Activated naive CD8-positive, alpha-beta T cell treated with anti-CD3 and anti-CD28 coated beads for 36 hours (primary cell): ENCODE results near the gene ITGAE. TPM values are rescaled to one million over a fixed set of nuclear protein-coding genes. Genes with fewer than 3 reads are reported as not detected.
A peak's percentile ranks its signal among the peaks of the same experiment; 100 is the strongest.
"Not testable (repeated sequence)": the region's sequence is repeated elsewhere in the genome, so short reads cannot be mapped to it uniquely, and the experiment has no call there.

Source experiments
- DNase-seq: peaks from one replicate; pipeline ENCODE4 v3.0.0; 2021
- H3K27ac Mint-ChIP-seq: one replicate; pipeline ENCODE4 v1.8.0; 2022; ENCODE audit warnings: mild to moderate bottlenecking, moderate library complexity, mixed read lengths
- H3K27me3 Mint-ChIP-seq: one replicate; pipeline ENCODE4 v1.8.0; 2022; ENCODE audit warnings: mild to moderate bottlenecking, mixed read lengths
- H3K36me3 Mint-ChIP-seq: one replicate; pipeline ENCODE4 v1.8.0; 2021; ENCODE audit warnings: mild to moderate bottlenecking, mixed read lengths
- H3K4me1 Mint-ChIP-seq: one replicate; pipeline ENCODE4 v1.8.0; 2021; ENCODE audit warnings: mixed read lengths
- H3K4me3 Mint-ChIP-seq: one replicate; pipeline ENCODE4 v1.8.0; 2022; ENCODE audit warnings: mild to moderate bottlenecking, moderate library complexity, mixed read lengths
- H3K9me3 Mint-ChIP-seq: one replicate; pipeline ENCODE4 v1.8.0; 2022; ENCODE audit warnings: mixed read lengths
- total RNA-seq, 2 experiments: library from RNA; stranded (reverse); gene quantifications; one replicate each; pipeline ENCODE4 v1.2.3, GENCODE V29; 2021

The ITGAE gene
- total RNA-seq, 2 experiments from 2014 or later = 24.9 to 29.8 TPM

GRCh38 chr17:3745071-3745470 is 55.9 kb downstream of the ITGAE start:
- no peak for DNase-seq
- no peaks in the 10 kb centered on the region for H3K36me3 Mint-ChIP-seq
- H3K27me3 Mint-ChIP-seq = no peaks in the 10 kb centered on the region
- H3K27ac Mint-ChIP-seq = no peak overlapping the region
- no peak overlapping the region for H3K4me3 Mint-ChIP-seq
- peaks cover 23% of the 10 kb centered on the region for H3K4me1 Mint-ChIP-seq
- H3K9me3 Mint-ChIP-seq = no peaks in the 10 kb centered on the region

- Mint-ChIP-seq H3K36me3 (no peaks in the 10 kb centered on the region), H3K4me1 (peaks cover 26% of the 10 kb centered on the region), H3K9me3 (no peaks in the 10 kb centered on the region), H3K27me3 (no peaks in the 10 kb centered on the region), H3K27ac (no peak overlapping the region), H3K4me3 (no peak overlapping the region)
- DNase-seq = no peak
These were observed 57.0 kb downstream of the ITGAE start for GRCh38 chr17:3744014-3744413.

DNA sequence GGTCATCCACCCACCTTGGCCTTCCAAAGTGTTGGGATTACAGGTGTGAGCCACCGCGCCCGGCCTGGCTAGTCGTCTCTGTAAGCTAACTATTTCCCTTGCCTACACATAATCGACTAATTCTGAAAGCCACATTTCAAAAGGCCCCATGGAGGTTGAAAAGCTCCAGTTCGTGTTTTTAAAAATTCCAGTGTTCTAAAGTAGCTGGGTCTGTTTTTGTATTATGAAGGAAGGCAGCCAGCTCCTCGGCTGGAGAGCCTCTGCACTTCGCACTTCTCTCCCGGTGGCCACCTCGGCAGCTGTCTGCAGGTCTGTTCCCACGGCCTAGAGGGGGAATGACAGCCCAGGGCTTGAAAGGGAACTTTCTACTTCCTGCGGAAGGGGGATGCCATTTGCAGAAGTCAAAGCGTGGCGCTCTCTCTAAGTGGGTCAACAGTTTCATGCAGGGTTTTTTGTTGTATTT is 60.3 kb downstream of the ITGAE start:
- Mint-ChIP-seq H3K36me3 (no peaks in the 10 kb centered on the region), H3K27me3 (peaks cover 4% of the 10 kb centered on the region), H3K27ac (peak overlapping the region; percentile 77), H3K4me1 (peaks cover 40% of the 10 kb centered on the region), H3K4me3 (no peak overlapping the region), H3K9me3 (no peaks in the 10 kb centered on the region)
- DNase-seq = no peak

GRCh38 chr17:3739422-3740124 is 61.4 kb downstream of the ITGAE start:
- no peaks in the 10 kb centered on the region for H3K36me3 Mint-ChIP-seq
- peaks cover 40% of the 10 kb centered on the region for H3K4me1 Mint-ChIP-seq
- no peak for DNase-seq
- H3K27me3 Mint-ChIP-seq = peaks cover 4% of the 10 kb centered on the region
- H3K27ac Mint-ChIP-seq = no peak overlapping the region
- no peak overlapping the region for H3K4me3 Mint-ChIP-seq
- no peaks in the 10 kb centered on the region for H3K9me3 Mint-ChIP-seq

GRCh38 chr17:3738562-3739295 is 62.3 kb downstream of the ITGAE start:
- Mint-ChIP-seq H3K36me3 (no peaks in the 10 kb centered on the region), H3K27ac (peak overlapping the region; percentile 50), H3K9me3 (no peaks in the 10 kb centered on the region), H3K4me1 (peaks cover 38% of the 10 kb centered on the region), H3K4me3 (no peak overlapping the region), H3K27me3 (peaks cover 4% of the 10 kb centered on the region)
- DNase-seq = peak; percentile 75

- Mint-ChIP-seq H3K4me3 (no peak overlapping the region), H3K36me3 (no peaks in the 10 kb centered on the region), H3K27ac (no peak overlapping the region), H3K4me1 (peaks cover 31% of the 10 kb centered on the region), H3K9me3 (no peaks in the 10 kb centered on the region), H3K27me3 (peaks cover 4% of the 10 kb centered on the region)
- no peak for DNase-seq
These were observed 65.5 kb downstream of the ITGAE start for GRCh38 chr17:3735515-3735914.

DNA sequence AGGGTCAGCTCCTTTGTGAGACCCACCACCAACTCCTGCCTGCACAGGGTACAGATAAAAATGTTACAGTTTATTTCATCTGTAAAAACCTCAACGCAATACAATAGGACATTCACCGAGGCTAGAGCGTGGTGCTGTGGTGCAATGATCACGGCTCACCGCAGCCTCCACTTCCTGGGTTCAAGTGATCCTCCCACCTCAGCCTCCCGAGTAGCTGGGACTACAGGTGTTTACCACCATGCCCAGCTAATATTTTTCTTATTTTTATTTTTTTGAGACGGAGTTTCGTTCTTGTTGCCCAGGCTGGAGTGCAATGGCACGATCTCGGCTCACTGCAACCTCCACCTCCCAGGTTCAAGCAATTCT is 66.1 kb downstream of the ITGAE start:
- not testable (repeated sequence) for H3K9me3 Mint-ChIP-seq, H3K27ac Mint-ChIP-seq, H3K4me3 Mint-ChIP-seq, H3K27me3 Mint-ChIP-seq, DNase-seq, H3K36me3 Mint-ChIP-seq
- peaks cover 26% of the 10 kb centered on the region for H3K4me1 Mint-ChIP-seq

DNA sequence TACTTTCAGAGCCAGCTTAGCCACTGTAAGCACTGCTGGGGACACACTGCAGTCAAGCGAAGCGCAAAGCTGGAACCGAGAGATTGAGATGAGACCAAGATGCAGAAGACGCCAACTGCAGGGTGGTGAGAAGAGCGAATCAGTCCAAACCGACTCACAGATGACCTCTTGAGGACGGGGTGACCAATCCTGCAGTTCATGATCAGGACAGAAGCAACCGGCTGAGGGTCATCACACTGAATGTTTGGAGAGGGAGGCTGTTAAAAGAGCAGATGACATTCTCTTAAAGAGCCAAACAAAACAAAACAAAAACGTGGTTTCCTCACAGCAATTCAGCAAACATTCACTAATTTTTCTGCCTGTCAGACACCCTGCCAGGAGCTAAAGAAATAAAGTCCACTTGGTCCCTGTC is 68.8 kb downstream of the ITGAE start:
- Mint-ChIP-seq H3K4me1 (peaks cover 4% of the 10 kb centered on the region), H3K4me3 (no peak overlapping the region)

GRCh38 chr17:3730881-3731429 is 70.0 kb downstream of the ITGAE start:
- H3K27me3 Mint-ChIP-seq = no peaks in the 10 kb centered on the region
- H3K27ac Mint-ChIP-seq = no peak overlapping the region
- H3K36me3 Mint-ChIP-seq = peaks cover 20% of the 10 kb centered on the region
- H3K4me1 Mint-ChIP-seq = peaks cover 8% of the 10 kb centered on the region
- no peak overlapping the region for H3K4me3 Mint-ChIP-seq
- no peak for DNase-seq
- no peaks in the 10 kb centered on the region for H3K9me3 Mint-ChIP-seq

More for the DNA sequence above, 68.8 kb downstream of the ITGAE start:
- H3K27ac Mint-ChIP-seq = no peak overlapping the region
- H3K36me3 Mint-ChIP-seq = peaks cover 11% of the 10 kb centered on the region
- H3K27me3 Mint-ChIP-seq = peaks cover 3% of the 10 kb centered on the region
- DNase-seq = no peak
- H3K9me3 Mint-ChIP-seq = no peaks in the 10 kb centered on the region

GRCh38 chr17:3729881-3730280 is 71.1 kb downstream of the ITGAE start:
- H3K27ac Mint-ChIP-seq = no peak overlapping the region

DNA sequence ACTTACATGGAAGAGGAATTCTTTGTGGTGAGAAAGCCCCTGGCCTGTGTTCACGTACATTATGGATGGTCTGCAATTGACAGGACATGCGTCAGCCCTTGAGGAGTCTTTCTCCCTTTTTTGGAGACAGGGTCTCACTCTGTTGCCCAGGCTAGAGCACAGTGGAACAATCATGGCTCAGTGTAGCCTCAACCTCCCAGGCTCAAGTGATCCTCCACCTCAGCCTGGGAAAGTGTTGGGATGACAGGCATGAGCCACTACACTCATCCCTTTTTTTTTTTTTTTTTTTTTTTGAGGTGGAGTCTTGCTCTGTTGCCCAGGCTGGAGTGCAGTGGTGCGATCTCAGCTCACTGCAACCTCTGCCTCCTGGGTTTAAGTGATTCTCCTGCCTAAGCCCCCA is 72.9 kb downstream of the ITGAE start:
- Mint-ChIP-seq H3K4me1 (peaks cover 26% of the 10 kb centered on the region), H3K36me3 (peaks cover 38% of the 10 kb centered on the region)
- H3K4me3 Mint-ChIP-seq, H3K27ac Mint-ChIP-seq, DNase-seq, H3K9me3 Mint-ChIP-seq, H3K27me3 Mint-ChIP-seq: not testable (repeated sequence)

More at GRCh38 chr17:3729881-3730280, 71.1 kb downstream of the ITGAE start:
- DNase-seq = no peak
- Mint-ChIP-seq H3K27me3 (no peaks in the 10 kb centered on the region), H3K36me3 (peaks cover 31% of the 10 kb centered on the region), H3K9me3 (no peaks in the 10 kb centered on the region), H3K4me1 (peaks cover 19% of the 10 kb centered on the region), H3K4me3 (no peak overlapping the region)

DNA sequence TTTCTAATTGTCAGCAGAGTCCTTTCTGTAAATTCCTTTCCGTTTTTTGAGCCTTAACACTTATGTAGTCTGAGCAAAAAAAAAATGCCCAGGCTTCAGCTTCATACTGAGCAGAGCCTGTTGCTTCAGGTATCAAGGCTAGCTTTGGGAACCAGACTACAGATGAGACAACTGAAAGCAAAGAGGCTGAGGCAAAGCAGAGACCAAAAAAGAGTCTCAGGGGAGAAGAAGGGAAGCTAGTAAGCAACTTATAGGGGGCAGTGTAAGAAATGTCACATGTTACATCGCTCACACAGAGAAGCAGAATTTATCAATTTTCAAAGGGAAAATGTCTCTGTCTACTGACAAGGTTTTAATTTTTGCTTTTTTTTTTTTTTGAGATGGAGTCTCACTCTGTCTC is 73.9 kb downstream of the ITGAE start:
- peaks cover 45% of the 10 kb centered on the region for H3K36me3 Mint-ChIP-seq
- H3K4me3 Mint-ChIP-seq = peak overlapping the region; percentile 50
- peaks cover 3% of the 10 kb centered on the region for H3K27me3 Mint-ChIP-seq
- peak overlapping the region; percentile 38 for H3K27ac Mint-ChIP-seq
- peaks cover 36% of the 10 kb centered on the region for H3K4me1 Mint-ChIP-seq
- H3K9me3 Mint-ChIP-seq = no peaks in the 10 kb centered on the region
- DNase-seq = no peak

- peaks cover 3% of the 10 kb centered on the region for H3K27me3 Mint-ChIP-seq
- H3K9me3 Mint-ChIP-seq = no peaks in the 10 kb centered on the region
- DNase-seq = no peak
- peaks cover 65% of the 10 kb centered on the region for H3K36me3 Mint-ChIP-seq
- peaks cover 51% of the 10 kb centered on the region for H3K4me1 Mint-ChIP-seq
- peak overlapping the region; percentile 72 for H3K27ac Mint-ChIP-seq
- peak overlapping the region; percentile 86 for H3K4me3 Mint-ChIP-seq
These were observed 76.5 kb downstream of the ITGAE start for GRCh38 chr17:3724378-3725077.

- H3K4me1 Mint-ChIP-seq = peaks cover 53% of the 10 kb centered on the region
- H3K4me3 Mint-ChIP-seq = peak within 1 kb of the TSS; percentile 86
- peaks cover 3% of the 10 kb centered on the region for H3K27me3 Mint-ChIP-seq
- DNase-seq = peak; percentile 96
- H3K36me3 Mint-ChIP-seq = peaks cover 63% of the 10 kb centered on the region
- no peaks in the 10 kb centered on the region for H3K9me3 Mint-ChIP-seq
- peak within 1 kb of the TSS; percentile 90 for H3K27ac Mint-ChIP-seq
These were observed 77.2 kb downstream of the ITGAE start, which contains the start of gene HASPIN for GRCh38 chr17:3723556-3724377. Gene HASPIN, plus strand, starts transcription at chr17:3723903. Its CDS starts 33 bp downstream, at chr17:3723936.
